ENCODE results near the gene SLC16A12. TPM values are rescaled to one million over a fixed set of nuclear protein-coding genes. Genes with fewer than 3 reads are reported as not detected.
"Not testable (repeated sequence)": the region's sequence is repeated elsewhere in the genome, so short reads cannot be mapped to it uniquely, and the experiment has no call there.

Gene SLC16A12
- total and polyA plus RNA-seq, 4 donors: 0.03 to 10.7 (median 0.94) TPM

GRCh38 chr10:89548673-89549072 lies 13.3 kb upstream of the SLC16A12 start:
- Histone ChIP-seq H3K4me3 (ENCODE audit: low read depth in 1 of 3, low read length in 3 of 3) (no peak overlapping the region), H3K9me3 (ENCODE audit: control insufficient read depth in 4 of 4, low read length in 3 of 4) (no peaks in the 10 kb centered on the region), H3K27ac (ENCODE audit: low read depth in 1 of 2, low read length in 2 of 2) (no peak overlapping the region), H3K36me3 (ENCODE audit: control insufficient read depth in 4 of 4, insufficient read depth in 3 of 4, low read depth in 1 of 4, low read length in 3 of 4) (no peaks in the 10 kb centered on the region), H3K4me1 (ENCODE audit: control insufficient read depth in 4 of 4, insufficient read depth in 4 of 4, low read length in 3 of 4) (peaks cover 0 to 10% (median 4%) of the 10 kb centered on the region in 4 donors), H3K9ac (ENCODE audit: low read depth in 1 of 2, low read length in 2 of 2) (no peak overlapping the region), H3K27me3 (ENCODE audit: control insufficient read depth in 4 of 4, insufficient read depth in 4 of 4, low read length in 3 of 4) (no peaks in the 10 kb centered on the region)
- DNase-seq (ENCODE audit: low spot score): no peak
- 62% methylated on average over 6 of the region's 6 CpGs for WGBS
- TF ChIP-seq EGR1 (IDR thresholded peaks at IDR 0.05; ENCODE audit: low read depth in 2 of 2): no peak

GRCh38 chr10:89547853-89548513 lies 12.6 kb upstream of the SLC16A12 start:
- H3K9ac ChIP-seq (ENCODE audit: low read depth in 1 of 2, low read length in 2 of 2): no peak overlapping the region
- DNase-seq (ENCODE audit: low spot score): no peak
- no peaks in the 10 kb centered on the region for H3K9me3 ChIP-seq (ENCODE audit: control insufficient read depth in 4 of 4, low read length in 3 of 4)
- no peak overlapping the region for H3K4me3 ChIP-seq (ENCODE audit: low read depth in 1 of 3, low read length in 3 of 3)
- H3K4me1 ChIP-seq (ENCODE audit: control insufficient read depth in 4 of 4, insufficient read depth in 4 of 4, low read length in 3 of 4): peaks cover 0 to 10% (median 4%) of the 10 kb centered on the region in 4 donors
- TF ChIP-seq RAD21 (IDR thresholded peaks at IDR 0.05) (peak in 1 of 2 donors; percentile 59), REST (IDR thresholded peaks at IDR 0.05) (no peak), CTCF (IDR thresholded peaks at IDR 0.05; ENCODE audit: low read depth, low read length, missing input control) (no peak), FOXA2 (IDR thresholded peaks at IDR 0.05) (no peak), RXRA (IDR thresholded peaks at IDR 0.05) (peak; percentile 59 to 62), HNF4A (conservative IDR thresholded peaks at IDR 0.05) (peak; percentile 64 to 74), NR2F2 (IDR thresholded peaks at IDR 0.05) (peak; percentile 61), YY1 (IDR thresholded peaks at IDR 0.05) (no peak), TAF1 (conservative IDR thresholded peaks at IDR 0.05) (no peak), SP1 (IDR thresholded peaks at IDR 0.05) (peak; percentile 60), ZBTB33 (IDR thresholded peaks at IDR 0.05) (peak; percentile 36), ATF3 (IDR thresholded peaks at IDR 0.05) (no peak), MAX (IDR thresholded peaks at IDR 0.05) (no peak), FOXA1 (IDR thresholded peaks at IDR 0.05) (no peak), HNF4G (IDR thresholded peaks at IDR 0.05) (no peak), EGR1 (IDR thresholded peaks at IDR 0.05; ENCODE audit: low read depth in 2 of 2) (no peak), JUND (IDR thresholded peaks at IDR 0.05) (peak; percentile 32 to 53), GABPA (IDR thresholded peaks at IDR 0.05 in 1 of 2, conservative IDR thresholded peaks at IDR 0.05 in 1 of 2) (no peak)
- WGBS: 36% methylated on average over 2 of the region's 2 CpGs
- no peaks in the 10 kb centered on the region for H3K36me3 ChIP-seq (ENCODE audit: control insufficient read depth in 4 of 4, insufficient read depth in 3 of 4, low read depth in 1 of 4, low read length in 3 of 4)
- no peak overlapping the region for H3K27ac ChIP-seq (ENCODE audit: low read depth in 1 of 2, low read length in 2 of 2)
- no peaks in the 10 kb centered on the region for H3K27me3 ChIP-seq (ENCODE audit: control insufficient read depth in 4 of 4, insufficient read depth in 4 of 4, low read length in 3 of 4)

- not testable (repeated sequence) for H3K27ac ChIP-seq (ENCODE audit: low read depth in 1 of 2, low read length in 2 of 2); DNase-seq (ENCODE audit: low spot score); H3K9ac ChIP-seq (ENCODE audit: low read depth in 1 of 2, low read length in 2 of 2); H3K4me3 ChIP-seq (ENCODE audit: low read depth in 1 of 3, low read length in 3 of 3); H3K36me3 ChIP-seq (ENCODE audit: control insufficient read depth in 4 of 4, insufficient read depth in 3 of 4, low read depth in 1 of 4, low read length in 3 of 4); H3K27me3 ChIP-seq (ENCODE audit: control insufficient read depth in 4 of 4, insufficient read depth in 4 of 4, low read length in 3 of 4); H3K9me3 ChIP-seq (ENCODE audit: control insufficient read depth in 4 of 4, low read length in 3 of 4)
- WGBS: 100% methylated on average over 1 of the region's 1 CpG
- H3K4me1 ChIP-seq (ENCODE audit: control insufficient read depth in 4 of 4, insufficient read depth in 4 of 4, low read length in 3 of 4): peaks cover 0 to 10% (median 4%) of the 10 kb centered on the region in 4 donors
Observed at GRCh38 chr10:89546651-89547050, 11.3 kb upstream of the SLC16A12 start.

Data from liver (tissue), 9 donors.